ENCODE measurements around the gene NAPB. TPM values are rescaled to one million over a fixed set of nuclear protein-coding genes. Genes with fewer than 3 reads are reported as not detected.
A peak's percentile ranks its signal among the peaks of the same experiment; 100 is the strongest.

Gene NAPB
- total RNA-seq, 1 experiment from 2014 or later = 5.8 TPM

DNA sequence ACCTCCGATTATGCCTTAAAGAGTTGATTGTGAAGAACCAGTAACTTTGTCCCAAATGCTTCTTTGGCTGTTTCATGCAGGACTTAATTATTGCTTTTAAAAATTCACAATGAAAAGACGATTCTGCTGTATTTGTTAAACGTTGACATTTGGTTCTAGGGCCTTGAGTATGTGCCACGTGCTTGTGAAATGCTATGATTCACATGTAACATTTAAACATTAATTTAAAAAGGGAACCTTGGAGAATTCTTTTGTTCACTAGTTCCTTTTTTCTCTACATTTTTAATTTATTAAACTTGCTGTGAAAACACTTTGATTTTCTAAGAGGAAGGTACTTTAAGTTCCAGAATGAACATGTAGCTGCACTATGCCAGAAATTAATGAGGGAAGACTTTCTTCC is 49.8 kb downstream of the NAPB start:
- ChIA-PET POLR2A (no interaction called here), CTCF (no interaction called here)
- Histone ChIP-seq H3K4me3 (ENCODE audit: low read depth in 2 of 2, low read length in 2 of 2) (no peak overlapping the region), H3K36me3 (ENCODE audit: control insufficient read depth, insufficient read depth, low read length) (peaks cover 35% of the 10 kb centered on the region), H3K27me3 (ENCODE audit: control insufficient read depth, insufficient read depth, low read length) (no peaks in the 10 kb centered on the region), H3K27ac (ENCODE audit: low read length) (no peak overlapping the region), H3K9me3 (ENCODE audit: control insufficient read depth, insufficient read depth, low read depth, low read length) (no peaks in the 10 kb centered on the region), H3K4me1 (ENCODE audit: control insufficient read depth, insufficient read depth, low read length) (peaks cover 12% of the 10 kb centered on the region)
- BruUV-seq (replicated peaks) = no TSS peak
- TF ChIP-seq POLR2AphosphoS5 (IDR thresholded peaks at IDR 0.05; ENCODE audit: low read depth, low read length) = no peak
- TF ChIP-seq TCF7L2 (IDR thresholded peaks at IDR 0.05; ENCODE audit: low read depth, low read length) = no peak
- TF ChIP-seq, protein P1, sequence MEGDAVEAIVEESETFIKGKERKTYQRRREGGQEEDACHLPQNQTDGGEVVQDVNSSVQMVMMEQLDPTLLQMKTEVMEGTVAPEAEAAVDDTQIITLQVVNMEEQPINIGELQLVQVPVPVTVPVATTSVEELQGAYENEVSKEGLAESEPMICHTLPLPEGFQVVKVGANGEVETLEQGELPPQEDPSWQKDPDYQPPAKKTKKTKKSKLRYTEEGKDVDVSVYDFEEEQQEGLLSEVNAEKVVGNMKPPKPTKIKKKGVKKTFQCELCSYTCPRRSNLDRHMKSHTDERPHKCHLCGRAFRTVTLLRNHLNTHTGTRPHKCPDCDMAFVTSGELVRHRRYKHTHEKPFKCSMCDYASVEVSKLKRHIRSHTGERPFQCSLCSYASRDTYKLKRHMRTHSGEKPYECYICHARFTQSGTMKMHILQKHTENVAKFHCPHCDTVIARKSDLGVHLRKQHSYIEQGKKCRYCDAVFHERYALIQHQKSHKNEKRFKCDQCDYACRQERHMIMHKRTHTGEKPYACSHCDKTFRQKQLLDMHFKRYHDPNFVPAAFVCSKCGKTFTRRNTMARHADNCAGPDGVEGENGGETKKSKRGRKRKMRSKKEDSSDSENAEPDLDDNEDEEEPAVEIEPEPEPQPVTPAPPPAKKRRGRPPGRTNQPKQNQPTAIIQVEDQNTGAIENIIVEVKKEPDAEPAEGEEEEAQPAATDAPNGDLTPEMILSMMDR (IDR thresholded peaks at IDR 0.05) = no peak
- TF ChIP-seq, protein P2, sequence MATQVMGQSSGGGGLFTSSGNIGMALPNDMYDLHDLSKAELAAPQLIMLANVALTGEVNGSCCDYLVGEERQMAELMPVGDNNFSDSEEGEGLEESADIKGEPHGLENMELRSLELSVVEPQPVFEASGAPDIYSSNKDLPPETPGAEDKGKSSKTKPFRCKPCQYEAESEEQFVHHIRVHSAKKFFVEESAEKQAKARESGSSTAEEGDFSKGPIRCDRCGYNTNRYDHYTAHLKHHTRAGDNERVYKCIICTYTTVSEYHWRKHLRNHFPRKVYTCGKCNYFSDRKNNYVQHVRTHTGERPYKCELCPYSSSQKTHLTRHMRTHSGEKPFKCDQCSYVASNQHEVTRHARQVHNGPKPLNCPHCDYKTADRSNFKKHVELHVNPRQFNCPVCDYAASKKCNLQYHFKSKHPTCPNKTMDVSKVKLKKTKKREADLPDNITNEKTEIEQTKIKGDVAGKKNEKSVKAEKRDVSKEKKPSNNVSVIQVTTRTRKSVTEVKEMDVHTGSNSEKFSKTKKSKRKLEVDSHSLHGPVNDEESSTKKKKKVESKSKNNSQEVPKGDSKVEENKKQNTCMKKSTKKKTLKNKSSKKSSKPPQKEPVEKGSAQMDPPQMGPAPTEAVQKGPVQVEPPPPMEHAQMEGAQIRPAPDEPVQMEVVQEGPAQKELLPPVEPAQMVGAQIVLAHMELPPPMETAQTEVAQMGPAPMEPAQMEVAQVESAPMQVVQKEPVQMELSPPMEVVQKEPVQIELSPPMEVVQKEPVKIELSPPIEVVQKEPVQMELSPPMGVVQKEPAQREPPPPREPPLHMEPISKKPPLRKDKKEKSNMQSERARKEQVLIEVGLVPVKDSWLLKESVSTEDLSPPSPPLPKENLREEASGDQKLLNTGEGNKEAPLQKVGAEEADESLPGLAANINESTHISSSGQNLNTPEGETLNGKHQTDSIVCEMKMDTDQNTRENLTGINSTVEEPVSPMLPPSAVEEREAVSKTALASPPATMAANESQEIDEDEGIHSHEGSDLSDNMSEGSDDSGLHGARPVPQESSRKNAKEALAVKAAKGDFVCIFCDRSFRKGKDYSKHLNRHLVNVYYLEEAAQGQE (IDR thresholded peaks at IDR 0.05; ENCODE audit: insufficient read depth in 1 of 2, low read depth in 2 of 2, low read length in 1 of 2) = no peak
- no peak for TF ChIP-seq SIN3A (IDR thresholded peaks at IDR 0.05; ENCODE audit: borderline replicate concordance, insufficient read depth, low read depth, low read length)
- intact Hi-C loops (cut with micrococcal nuclease; ENCODE audit: unreplicated experiment) = no loop called here
- in situ Hi-C loops (cut with HindIII; ENCODE audit: low pct_unique_long_range_greater_than_20kb, low sequenced_read_pairs) = no loop called here
- ATAC-seq (no peak), DNase-seq (ENCODE audit: low read depth, low spot score) (no peak)

DNA sequence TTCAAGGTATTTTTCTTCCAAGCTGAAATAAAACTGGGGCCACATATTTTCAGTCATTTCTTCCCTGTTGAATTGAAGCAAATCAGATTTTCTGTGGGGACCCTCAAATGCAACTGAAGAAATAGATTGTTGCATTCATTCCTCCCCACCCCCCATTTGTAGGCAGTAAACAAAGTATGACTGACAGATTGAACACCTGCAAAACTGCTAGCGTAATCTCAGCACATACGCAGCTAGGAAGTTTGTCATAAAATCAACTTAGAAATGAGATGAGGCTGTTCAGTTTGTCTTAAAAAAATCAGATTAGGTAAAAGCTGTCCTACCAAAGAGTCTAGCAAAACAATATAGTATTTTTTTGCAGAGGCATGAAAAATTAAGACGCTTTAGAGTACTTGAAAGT is 50.4 kb downstream of the NAPB start:
- ATAC-seq = no peak

More for the DNA sequence above, 50.4 kb downstream of the NAPB start:
- Histone ChIP-seq H3K9me3 (ENCODE audit: control insufficient read depth, insufficient read depth, low read depth, low read length) (no peaks in the 10 kb centered on the region), H3K4me3 (ENCODE audit: low read depth in 2 of 2, low read length in 2 of 2) (no peak overlapping the region), H3K36me3 (ENCODE audit: control insufficient read depth, insufficient read depth, low read length) (peaks cover 35% of the 10 kb centered on the region), H3K4me1 (ENCODE audit: control insufficient read depth, insufficient read depth, low read length) (peaks cover 18% of the 10 kb centered on the region), H3K27me3 (ENCODE audit: control insufficient read depth, insufficient read depth, low read length) (no peaks in the 10 kb centered on the region), H3K27ac (ENCODE audit: low read length) (no peak overlapping the region)
- ChIA-PET CTCF (no interaction called here), POLR2A (no interaction called here)
- in situ Hi-C loops (cut with HindIII; ENCODE audit: low pct_unique_long_range_greater_than_20kb, low sequenced_read_pairs) (no loop called here), intact Hi-C loops (cut with micrococcal nuclease; ENCODE audit: unreplicated experiment) (no loop called here)
- TF ChIP-seq POLR2AphosphoS5 (IDR thresholded peaks at IDR 0.05; ENCODE audit: low read depth, low read length) (no peak), TCF7L2 (IDR thresholded peaks at IDR 0.05; ENCODE audit: low read depth, low read length) (no peak), SIN3A (IDR thresholded peaks at IDR 0.05; ENCODE audit: borderline replicate concordance, insufficient read depth, low read depth, low read length) (no peak)
- TF ChIP-seq, protein P1 (IDR thresholded peaks at IDR 0.05) = no peak
- TF ChIP-seq, protein P2 (IDR thresholded peaks at IDR 0.05; ENCODE audit: insufficient read depth in 1 of 2, low read depth in 2 of 2, low read length in 1 of 2) = no peak
- no peak for DNase-seq (ENCODE audit: low read depth, low spot score)
- TSS peak; percentile 22 for BruUV-seq (replicated peaks)
